GM23338 (cell line): ENCODE measurements around the gene MEGF6.

Experiments
- CTCF ChIP-seq, 2 experiments: fragments of 200-600 bp in 1 of 2; sonication (generic) in 1 of 2; conservative IDR thresholded peaks; 2 replicates each; pipeline versions ENCODE4 v1.5.1 to v1.6.1; 2016 to 2017; ENCODE audit warnings: antibody characterized with exemption in 2 of 2, low read depth in 2 of 2, mild to moderate bottlenecking in 2 of 2, moderate library complexity in 1 of 2
- EZH2 ChIP-seq: fragments of 200-600 bp; sonication (generic); IDR thresholded peaks from one replicate; pipeline ENCODE4 v1.8.0; 2017; ENCODE audit warnings: antibody characterized with exemption, mild to moderate bottlenecking, low read depth; ENCODE audit not compliant: unreplicated experiment
- JUNB ChIP-seq: IDR thresholded peaks from one replicate; pipeline ENCODE4 v1.6.1; 2016; ENCODE audit warnings: antibody characterized with exemption; ENCODE audit not compliant: unreplicated experiment
- NANOG ChIP-seq: IDR thresholded peaks from 2 replicates; pipeline ENCODE4 v1.6.1; 2016; ENCODE audit warnings: antibody characterized with exemption, borderline replicate concordance
- POLR2AphosphoS5 ChIP-seq: IDR thresholded peaks from 2 replicates; pipeline ENCODE4 v1.6.1; 2016; ENCODE audit warnings: antibody characterized with exemption, low read depth
- REST ChIP-seq: IDR thresholded peaks from one replicate; pipeline ENCODE4 v1.6.1; 2018; ENCODE audit warnings: antibody characterized with exemption; ENCODE audit not compliant: unreplicated experiment
- ZNF114 ChIP-seq: fragments of 250-450 bp; sonication (Bioruptor Pico); IDR thresholded peaks from 2 replicates; pipeline ENCODE4 v1.5.0; 2020; ENCODE audit warnings: mild to moderate bottlenecking, moderate library complexity

- TF ChIP-seq CTCF (conservative IDR thresholded peaks at IDR 0.05; ENCODE audit: low read depth in 2 of 2): no peak
- no peak for TF ChIP-seq REST
- TF ChIP-seq EZH2: no peak
- TF ChIP-seq POLR2AphosphoS5: no peak
- no peak for TF ChIP-seq ZNF114 (CRISPR knock-in tag)
- TF ChIP-seq NANOG: no peak
- no peak for TF ChIP-seq JUNB
Observed at GRCh38 chr1:3504822-3505153, 106.5 kb downstream of the MEGF6 start.
